HG03135 (cell line): ENCODE data around the gene ZNF264.
"Not testable (repeated sequence)": the region's sequence is repeated elsewhere in the genome, so short reads cannot be mapped to it uniquely, and the experiment has no call there.

Experiments
- ATAC-seq: cut with Tn5 transposase; IDR thresholded peaks from one replicate; pipeline ENCODE4 v1.9.1; 2021; ENCODE audit warnings: mild to moderate bottlenecking, moderate library complexity; ENCODE audit not compliant: unreplicated experiment

ZNF264 gene

DNA sequence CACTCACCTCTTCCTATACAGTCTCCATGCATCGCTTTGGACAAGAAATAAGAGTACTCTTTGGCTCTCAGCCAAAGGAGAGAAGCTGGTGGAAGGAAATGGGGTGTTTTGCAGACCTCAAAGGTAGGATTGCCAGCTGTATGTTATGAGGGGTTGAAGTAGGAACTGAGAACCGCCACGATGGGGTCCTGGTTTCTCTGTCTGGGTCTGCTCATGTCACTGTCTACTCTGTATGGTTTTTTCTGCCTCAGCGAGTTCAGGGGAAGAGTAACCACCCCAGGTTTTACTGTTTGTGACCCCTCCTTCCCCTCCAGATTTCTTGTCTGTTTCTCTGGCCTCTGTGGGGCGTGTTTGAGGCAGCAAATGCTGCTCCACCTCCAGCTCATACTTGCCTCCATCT, 53.2 kb downstream of the ZNF264 start:
- no peak for ATAC-seq

DNA sequence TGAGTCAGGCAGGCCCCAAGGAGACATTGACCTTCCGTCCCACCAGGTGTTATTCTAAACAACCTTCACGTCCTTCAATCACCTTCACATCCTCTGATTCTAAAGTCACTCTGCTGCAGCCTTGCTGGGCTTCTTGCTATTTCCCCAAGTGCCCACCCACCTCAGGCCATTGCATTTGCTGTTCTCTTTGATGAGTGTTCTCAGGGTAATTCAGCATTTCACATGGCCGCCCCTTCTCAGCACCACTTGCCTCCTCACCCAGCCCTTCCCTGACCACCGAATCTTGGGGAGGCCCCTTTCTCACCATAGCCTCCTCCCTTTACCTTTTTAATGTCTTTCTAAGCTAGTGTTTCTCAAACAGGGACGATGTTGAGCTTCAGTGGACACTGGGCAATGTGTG, 53.8 kb downstream of the ZNF264 start:
- ATAC-seq: no peak

DNA sequence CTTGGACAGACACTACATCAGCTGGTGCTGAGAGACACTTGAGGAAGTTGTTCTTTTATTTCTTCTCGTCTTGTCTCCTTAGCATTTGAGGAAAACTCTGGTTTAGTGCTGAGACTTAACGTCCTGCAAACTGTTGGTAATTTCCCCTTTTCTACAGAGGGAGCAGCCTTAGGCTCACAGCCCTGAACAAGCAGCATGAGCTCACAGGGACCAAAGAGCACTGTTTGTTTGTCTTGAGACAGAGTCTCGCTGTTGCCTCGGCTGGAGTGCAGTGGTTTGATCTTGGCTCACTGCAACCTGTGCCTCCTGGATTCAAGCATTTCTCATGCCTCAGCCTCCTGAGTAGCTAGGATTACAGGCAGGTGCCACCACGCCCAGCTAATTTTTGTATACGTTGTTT, 54.7 kb downstream of the ZNF264 start:
- no peak for ATAC-seq

DNA sequence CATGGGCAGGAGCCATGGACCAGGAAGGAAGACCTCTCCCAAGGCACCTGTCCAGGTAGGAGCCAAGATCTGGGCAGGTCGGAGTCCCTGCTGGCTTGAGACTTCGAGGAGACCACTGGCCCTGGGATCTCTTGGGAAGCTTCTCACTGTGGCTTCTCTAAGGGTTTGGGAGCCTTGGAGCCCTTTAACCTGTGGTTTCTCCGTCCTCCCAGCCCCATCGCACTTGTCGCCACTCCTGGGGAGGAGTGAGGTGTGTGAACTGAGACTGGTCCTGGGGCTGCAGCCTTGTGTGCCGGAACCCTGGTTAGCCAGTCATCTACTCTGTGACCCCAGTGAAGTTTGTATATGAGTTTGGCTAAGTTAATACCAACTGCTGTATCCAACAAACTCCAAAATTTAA, 57.3 kb downstream of the ZNF264 start:
- ATAC-seq: no peak

DNA sequence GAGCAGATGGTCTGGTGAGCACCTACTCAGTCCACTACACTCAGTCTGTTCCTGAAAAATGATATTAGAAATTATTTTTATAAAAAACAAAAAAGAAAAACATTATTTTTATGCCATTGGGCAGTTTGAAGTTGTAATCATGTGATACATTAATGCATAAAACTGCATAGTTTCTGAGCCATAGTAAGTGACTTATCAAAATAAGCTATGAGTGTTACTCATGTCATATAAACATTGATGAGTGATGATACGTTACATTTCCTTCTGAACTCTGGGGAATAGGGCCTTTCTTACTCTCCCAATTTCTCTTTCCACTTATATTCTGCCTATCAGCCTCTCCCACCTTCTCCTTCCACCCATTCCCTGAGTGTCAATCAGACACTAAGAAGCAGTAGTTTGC, 58.0 kb downstream of the ZNF264 start:
- ATAC-seq: no peak

DNA sequence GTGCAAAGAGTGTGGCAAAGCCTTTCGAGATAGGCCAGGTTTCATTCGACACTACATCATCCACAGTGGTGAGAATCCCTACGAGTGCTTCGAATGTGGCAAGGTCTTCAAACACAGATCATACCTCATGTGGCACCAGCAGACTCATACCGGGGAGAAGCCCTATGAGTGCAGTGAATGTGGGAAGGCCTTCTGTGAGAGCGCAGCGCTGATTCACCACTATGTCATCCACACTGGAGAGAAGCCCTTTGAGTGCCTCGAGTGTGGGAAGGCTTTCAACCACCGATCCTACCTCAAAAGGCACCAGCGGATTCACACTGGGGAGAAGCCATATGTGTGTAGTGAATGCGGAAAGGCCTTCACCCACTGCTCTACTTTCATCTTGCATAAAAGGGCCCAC, 62.5 kb downstream of the ZNF264 start:
- not testable (repeated sequence) for ATAC-seq

DNA sequence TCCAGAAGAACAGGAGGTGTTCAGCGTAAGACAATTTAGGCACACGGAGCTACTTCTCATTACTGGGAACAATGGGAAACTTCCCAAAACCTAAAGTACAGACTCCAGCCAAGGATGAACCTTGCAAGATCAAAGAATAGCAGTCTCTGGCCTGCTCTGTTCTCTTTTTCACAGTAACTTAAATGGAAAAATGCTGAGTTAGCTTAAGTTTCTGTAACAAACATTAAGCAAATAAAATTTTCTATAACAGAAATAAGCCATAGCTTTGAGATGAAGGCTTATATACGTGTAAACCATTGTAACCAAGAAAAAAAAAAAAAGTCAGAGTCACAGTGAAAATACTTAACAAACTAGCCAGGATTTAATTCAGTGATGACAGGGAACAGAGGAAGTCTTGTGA, 70.7 kb downstream of the ZNF264 start:
- no peak for ATAC-seq

DNA sequence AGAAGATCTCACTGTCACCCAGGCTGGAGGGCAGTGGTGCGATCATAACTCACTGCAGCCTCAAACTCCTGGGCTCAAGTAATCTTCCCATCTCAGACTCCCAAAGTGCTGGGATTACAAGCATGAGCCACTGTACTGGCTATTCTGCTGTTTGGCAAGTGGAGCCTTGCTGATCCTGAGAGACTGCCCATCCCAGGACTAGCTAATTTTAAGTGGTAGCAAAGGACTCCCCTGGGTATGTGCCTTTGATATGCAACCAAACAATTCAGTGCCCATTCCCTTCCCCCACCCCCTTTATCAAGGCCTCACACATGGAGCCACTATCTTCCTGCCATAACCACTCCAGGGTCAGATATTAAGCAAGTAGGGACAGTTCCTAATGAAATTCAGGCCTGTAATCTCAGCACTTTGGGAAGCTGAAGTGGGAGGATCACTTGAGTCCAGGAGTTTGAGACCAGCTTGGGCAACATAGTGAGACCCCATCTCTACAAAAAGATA, 72.0 kb downstream of the ZNF264 start:
- no peak for ATAC-seq

DNA sequence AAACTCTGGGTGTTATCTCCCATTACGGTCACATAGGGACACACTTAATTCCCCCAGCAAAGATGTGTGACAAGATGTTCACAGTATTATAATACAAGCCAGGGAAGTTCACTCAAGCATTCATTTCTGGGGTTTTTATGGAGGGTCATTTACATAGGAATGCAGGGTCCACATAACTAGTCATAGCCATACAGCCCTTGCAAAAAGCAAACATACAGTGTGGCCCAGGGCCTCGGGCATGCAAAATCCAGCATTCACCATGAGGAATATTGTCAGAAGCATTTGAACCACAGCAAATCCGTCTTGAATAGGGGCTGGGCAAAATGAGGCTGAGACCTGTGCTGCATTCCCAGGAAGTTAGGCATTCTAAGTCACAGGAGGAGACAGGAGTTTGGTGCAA, 76.0 kb downstream of the ZNF264 start:
- ATAC-seq: no peak

DNA sequence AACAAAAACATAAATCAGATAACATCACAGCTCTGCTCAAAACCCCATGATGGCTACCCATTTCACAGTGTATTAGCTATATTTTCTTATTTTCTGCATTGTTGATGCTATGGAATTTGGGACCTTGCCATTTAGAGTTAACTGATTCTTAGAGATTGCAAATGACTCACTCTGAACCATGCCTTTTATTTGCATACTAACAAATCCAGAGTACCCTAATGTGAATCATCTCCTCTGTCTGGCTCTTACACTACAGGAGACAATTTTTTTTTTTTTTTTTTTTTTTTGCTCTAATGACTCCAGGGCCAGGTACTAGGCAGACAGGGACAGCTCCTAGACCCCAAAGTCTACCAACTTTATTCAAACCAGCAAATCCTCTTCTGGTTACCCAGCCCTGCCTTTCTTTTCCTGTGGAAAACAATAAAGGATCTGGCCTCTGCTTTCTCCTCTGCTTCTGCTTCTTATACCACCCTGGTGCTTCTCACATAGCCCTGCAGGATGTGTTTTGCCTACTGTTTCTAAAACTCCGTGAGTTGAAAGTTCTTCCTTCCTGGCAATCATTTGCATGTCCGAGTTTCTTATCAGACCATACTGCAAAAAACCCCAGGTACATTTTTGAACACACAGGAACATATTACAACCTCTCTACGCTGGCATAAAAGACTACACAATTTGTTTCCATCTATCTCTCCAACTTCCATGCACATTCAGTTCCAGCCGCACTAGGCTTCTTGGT, 78.4 kb downstream of the ZNF264 start:
- no peak for ATAC-seq

DNA sequence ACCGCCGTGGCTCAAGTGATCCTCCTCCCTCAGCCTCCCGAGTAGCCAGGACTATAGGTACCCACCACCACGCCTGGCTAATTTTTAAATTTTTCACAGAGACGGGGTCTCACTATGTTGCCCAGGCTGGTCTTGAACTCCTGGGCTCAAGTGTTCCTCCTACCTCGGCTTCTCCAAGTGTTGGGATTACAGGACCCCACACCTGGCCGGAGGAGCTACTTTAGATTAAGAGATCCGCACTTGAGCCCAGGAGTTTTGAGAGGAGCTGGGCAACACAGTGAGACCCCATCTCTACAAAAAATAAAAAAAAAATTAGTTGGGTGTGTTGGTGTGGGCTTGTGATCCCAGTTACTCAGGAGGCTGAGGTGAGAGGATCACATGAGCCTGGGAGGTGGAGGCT, 80.0 kb downstream of the ZNF264 start:
- ATAC-seq: no peak
